ENCODE measurements around the gene NCF4. TPM values are rescaled to one million over a fixed set of nuclear protein-coding genes. Genes with fewer than 3 reads are reported as not detected.
A peak's percentile ranks its signal among the peaks of the same experiment; 100 is the strongest.

Gene NCF4
- polyA plus RNA-seq, 3 donors from 2014 or later: 0.75 to 3.1 (median 3.0) TPM

DNA sequence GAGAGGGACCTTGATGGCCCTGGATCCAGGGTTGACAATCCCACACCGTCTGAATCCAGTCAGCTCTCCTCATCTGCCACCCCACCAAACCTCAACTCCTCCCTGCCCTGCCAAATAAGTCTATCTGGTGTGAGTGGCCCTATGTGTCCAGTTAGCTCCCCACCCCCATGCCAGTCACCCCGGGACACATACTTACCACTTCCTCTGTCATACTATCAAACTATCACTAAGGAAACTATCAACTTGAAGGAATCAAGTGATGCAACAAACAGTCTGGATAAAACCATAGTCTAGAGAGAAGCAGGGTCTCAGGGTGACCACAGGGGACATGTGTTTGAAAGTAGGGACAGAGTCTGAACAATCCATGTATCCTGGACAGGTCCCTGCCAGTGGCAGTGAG, 39.4 kb downstream of the NCF4 start:
- no peak overlapping the region for H3K27ac Mint-ChIP-seq
- peaks cover 0 to 3% (median 1%) of the 10 kb centered on the region in 3 donors for H3K36me3 Mint-ChIP-seq
- peaks cover 1 to 13% (median 13%) of the 10 kb centered on the region in 3 donors for H3K27me3 Mint-ChIP-seq (ENCODE audit: low read depth in 3 of 3)
- H3K4me3 Mint-ChIP-seq: no peak overlapping the region
- no peaks in the 10 kb centered on the region for H3K9me3 Mint-ChIP-seq
- no peak for DNase-seq
- H3K4me1 Mint-ChIP-seq: peaks cover 0 to 6% of the 10 kb centered on the region in 2 donors

DNA sequence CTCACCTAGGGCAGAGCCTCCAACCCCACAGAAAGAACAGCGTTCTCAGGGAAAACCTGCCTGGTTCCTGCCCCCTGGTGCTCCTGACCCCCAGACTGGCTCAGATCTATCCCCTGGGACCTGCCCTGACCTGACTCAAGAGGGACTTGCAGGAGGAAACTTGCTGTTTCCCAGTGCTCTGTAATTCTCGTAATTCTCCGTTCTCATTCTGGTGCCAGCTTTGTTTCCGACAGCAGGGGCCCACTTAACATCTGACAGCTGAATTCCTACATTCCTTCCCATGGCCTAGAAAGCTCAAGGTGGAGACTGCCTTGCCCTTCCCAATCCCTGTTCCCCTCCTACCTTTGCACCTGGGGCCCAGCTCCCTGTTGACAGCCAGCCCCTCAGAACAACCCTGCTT, 40.1 kb downstream of the NCF4 start:
- Mint-ChIP-seq H3K27me3 (ENCODE audit: low read depth in 3 of 3) (peaks cover 1 to 15% (median 13%) of the 10 kb centered on the region in 3 donors), H3K27ac (no peak overlapping the region), H3K36me3 (no peaks in the 10 kb centered on the region), H3K9me3 (no peaks in the 10 kb centered on the region), H3K4me3 (no peak overlapping the region), H3K4me1 (peaks cover 0 to 6% of the 10 kb centered on the region in 2 donors)
- no peak for DNase-seq

DNA sequence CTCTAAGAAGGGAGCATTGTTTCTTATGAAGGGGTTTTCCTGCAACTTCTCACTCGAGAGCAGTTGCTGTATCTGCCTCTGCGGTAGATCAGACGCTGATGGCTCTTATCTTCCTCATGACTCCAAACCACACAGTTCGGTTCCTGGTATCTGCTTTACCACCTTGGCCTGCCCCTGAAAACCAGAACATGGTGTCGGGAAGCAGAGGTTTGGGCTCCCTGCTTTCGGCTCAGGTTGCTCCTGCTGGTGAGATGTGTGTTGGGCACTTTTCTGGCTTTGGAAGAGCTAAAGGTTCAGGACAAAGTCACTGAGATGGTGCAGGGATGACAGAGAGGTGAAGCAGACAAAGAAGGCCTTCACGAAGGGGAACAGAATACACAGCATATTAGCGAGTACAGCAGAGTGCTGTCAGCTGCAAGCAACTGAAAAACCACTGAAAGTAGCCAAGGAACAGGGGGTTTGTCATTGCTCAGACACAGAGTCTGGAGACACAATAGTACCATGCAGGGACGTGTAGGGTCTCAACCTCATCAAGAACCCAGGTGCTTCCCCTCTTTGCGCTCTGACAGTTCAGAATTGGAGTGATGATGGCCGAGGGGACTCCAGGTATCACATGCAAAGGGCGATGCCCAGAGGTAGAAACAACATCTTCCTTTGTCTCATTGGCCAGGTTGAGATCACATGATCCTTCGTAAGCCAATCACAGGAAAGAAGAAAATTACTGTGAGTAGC, 40.8 kb downstream of the NCF4 start:
- Mint-ChIP-seq H3K9me3 (no peaks in the 10 kb centered on the region), H3K4me1 (peaks cover 0 to 6% of the 10 kb centered on the region in 2 donors), H3K36me3 (no peaks in the 10 kb centered on the region), H3K27ac (no peak overlapping the region), H3K4me3 (no peak overlapping the region), H3K27me3 (ENCODE audit: low read depth in 3 of 3) (peaks cover 1 to 16% (median 15%) of the 10 kb centered on the region in 3 donors)
- no peak for DNase-seq

DNA sequence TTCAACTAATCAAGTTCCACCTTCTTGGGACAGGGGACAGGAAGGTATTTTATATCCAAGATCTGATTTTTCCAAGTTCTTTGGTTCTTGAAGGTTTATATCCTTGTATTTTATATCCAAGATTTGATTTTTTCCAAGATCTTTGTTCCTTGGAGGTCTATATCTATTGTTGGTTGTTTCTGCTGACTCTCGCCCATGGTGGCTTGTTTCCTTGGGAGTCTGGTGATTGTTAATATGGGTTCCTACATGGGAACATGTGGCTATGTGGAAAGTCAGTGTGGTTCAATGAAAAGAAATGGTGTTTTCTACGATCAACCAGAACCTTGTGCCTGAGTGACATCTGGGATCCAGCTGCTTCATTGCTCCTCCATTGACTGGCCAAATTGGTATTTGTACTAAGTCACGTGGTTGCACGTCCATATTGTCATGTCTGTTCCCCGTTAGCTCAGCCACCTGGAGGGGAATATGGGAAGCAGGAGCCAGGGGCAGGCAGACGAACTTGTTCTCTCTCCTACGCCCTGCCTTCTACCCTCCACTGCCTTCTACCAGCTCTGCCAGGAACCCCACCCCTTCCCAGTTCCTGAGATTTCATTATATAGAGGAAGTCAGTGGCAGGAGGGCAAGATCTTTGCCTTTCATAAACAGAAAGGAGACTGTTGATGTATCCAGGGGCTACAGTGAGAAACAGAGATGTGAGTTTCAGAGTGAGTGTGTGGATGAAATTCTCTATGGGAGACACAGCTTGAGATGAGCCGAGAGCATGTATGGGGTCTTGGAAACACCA, 41.5 kb downstream of the NCF4 start:
- Mint-ChIP-seq H3K27me3 (ENCODE audit: low read depth in 3 of 3) (peaks cover 1 to 15% (median 15%) of the 10 kb centered on the region in 3 donors), H3K4me1 (peaks cover 0 to 6% of the 10 kb centered on the region in 2 donors), H3K36me3 (no peaks in the 10 kb centered on the region), H3K4me3 (no peak overlapping the region), H3K27ac (no peak overlapping the region), H3K9me3 (no peaks in the 10 kb centered on the region)
- DNase-seq: no peak

DNA sequence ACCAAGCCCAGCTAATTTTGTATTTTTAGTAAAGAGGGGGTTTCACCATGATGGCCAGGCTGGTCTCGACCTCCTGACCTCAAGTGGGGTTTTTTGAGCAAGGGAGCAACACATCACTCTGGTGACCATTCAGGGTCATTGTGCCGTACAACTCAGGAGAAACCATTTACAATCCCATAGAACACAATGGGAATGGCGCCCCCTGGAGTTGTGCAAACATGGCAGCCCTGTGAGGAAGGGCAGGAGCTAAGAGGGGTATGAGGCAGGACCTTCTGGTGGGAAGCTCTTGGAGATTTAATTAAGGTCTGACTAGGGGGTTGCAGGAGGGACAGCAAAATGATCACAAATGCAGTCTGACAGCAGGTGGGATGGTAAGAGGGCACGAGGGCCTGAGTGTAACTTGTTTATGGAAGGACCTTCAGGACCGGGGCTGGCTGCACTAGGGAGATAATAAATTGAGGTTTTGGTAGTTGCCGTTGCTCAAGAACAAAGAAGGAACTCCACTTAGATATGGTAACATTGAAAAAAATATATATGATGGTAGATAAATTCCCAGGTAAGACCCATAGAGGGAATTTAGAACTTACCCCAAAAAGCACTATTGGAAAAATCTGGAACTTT, 43.6 kb downstream of the NCF4 start:
- peaks cover 4 to 18% (median 11%) of the 10 kb centered on the region in 3 donors for H3K27me3 Mint-ChIP-seq (ENCODE audit: low read depth in 3 of 3)
- H3K4me1 Mint-ChIP-seq: no peaks in the 10 kb centered on the region
- no peak overlapping the region for H3K27ac Mint-ChIP-seq
- H3K4me3 Mint-ChIP-seq: no peak overlapping the region
- no peaks in the 10 kb centered on the region for H3K9me3 Mint-ChIP-seq
- H3K36me3 Mint-ChIP-seq: no peaks in the 10 kb centered on the region
- DNase-seq: no peak

DNA sequence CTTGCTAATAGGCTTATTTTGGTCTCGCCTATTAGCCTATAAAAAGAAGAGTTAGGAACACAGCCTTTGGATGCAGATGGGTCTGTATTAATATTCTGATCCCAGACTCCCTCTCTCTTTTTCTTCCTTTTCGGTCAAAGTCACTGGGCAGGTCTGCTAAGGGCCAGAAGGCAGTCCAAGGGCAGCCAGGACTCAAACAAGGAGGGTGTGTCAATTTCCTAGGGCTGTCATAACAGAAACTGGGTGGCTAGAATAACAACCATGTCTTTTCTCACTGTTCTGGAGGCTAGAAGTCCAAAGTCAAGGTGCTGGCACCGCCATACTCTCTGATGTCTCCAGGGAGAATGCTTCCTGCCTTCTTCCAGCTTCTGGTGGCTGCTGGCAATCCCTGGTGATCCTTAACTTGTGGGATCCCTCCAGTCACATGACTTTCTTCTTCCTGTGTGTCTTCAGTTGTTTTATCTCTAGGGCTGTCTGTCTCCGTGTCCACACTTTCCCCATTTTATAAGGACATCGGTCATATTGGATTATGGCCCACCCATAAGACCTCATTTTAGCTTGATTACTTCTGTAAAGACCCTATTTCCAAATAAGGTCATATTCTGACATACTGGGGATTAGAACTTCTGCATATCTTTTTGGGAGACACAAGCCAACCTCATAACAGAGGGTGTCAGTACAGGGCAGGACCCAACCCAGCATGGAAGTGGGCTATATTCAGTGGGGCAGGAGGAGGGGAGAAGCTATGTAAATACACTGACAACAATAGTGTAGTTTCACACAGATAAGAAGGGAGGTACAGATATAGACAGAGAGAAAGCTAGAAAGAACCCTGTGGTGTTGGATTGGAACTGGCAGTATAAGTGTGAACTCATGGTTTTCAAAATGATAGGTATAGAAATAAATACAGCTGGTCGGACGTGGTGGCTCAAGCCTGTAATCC, 46.7 kb downstream of the NCF4 start:
- H3K27ac Mint-ChIP-seq: no peak overlapping the region
- no peaks in the 10 kb centered on the region for H3K4me1 Mint-ChIP-seq
- H3K27me3 Mint-ChIP-seq (ENCODE audit: low read depth in 3 of 3): peaks cover 4 to 25% (median 6%) of the 10 kb centered on the region in 3 donors
- no peak for DNase-seq
- H3K4me3 Mint-ChIP-seq: no peak overlapping the region
- no peaks in the 10 kb centered on the region for H3K9me3 Mint-ChIP-seq
- no peaks in the 10 kb centered on the region for H3K36me3 Mint-ChIP-seq

DNA sequence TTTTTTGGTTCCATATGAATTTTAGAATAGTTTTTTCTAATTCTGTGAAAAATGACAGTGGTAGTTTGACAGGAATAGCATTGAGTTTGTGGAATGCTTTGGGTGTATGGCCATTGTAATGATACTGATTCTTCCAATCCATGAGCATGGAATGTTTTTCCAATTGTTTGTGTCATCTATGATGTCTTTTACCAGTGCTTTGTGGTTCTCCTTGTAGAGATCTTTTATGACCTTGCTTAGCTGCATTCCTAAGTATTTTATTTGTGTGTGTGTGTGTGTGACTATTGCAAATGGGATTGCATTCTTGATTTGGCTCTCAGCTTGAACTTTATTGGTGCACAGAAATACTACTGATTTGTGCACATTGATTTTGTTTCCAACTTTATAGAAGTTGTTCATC, 49.7 kb downstream of the NCF4 start:
- no peak for DNase-seq
- Mint-ChIP-seq H3K27me3 (ENCODE audit: low read depth in 3 of 3) (peaks cover 4 to 25% (median 4%) of the 10 kb centered on the region in 3 donors), H3K36me3 (no peaks in the 10 kb centered on the region), H3K9me3 (no peaks in the 10 kb centered on the region), H3K4me1 (no peaks in the 10 kb centered on the region), H3K27ac (no peak overlapping the region), H3K4me3 (no peak overlapping the region)

DNA sequence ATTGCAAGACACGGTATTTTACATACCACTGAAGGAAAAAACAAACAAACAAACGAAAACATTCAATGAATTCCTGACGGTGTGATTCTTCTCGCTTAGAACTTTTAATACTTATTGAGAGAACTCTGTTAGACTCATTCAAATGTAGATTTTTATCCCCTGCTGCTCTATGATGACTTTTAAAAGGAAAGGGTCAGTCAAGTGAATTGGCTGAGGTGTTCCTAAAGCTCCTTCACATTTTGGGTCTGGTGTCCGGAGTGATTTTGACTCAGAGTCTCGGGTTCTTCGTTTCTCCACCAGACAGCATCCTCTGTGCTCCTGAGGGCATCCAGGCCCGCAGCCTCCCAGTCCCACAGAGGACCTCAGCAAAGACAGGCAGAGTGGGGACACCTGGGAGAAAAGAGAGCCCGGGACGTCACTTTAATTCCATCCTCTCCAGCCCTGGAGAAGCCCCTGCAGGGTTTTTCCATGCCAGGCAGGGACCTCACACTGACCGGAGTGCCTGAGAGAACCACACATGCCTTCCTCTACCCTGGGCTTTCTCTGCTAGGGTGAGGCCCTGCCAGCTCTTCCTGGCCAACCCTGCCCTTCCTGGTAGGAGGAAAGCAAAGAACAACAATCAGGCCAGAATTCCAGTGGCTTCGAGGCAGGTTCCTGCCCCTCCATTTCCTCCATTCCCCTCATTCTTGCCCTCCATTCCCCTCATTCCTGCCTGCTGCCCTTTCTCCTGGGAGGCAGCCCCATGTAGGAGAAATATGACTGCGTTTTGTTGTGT, 51.3 kb downstream of the NCF4 start:
- no peaks in the 10 kb centered on the region for H3K4me1 Mint-ChIP-seq
- no peak overlapping the region for H3K27ac Mint-ChIP-seq
- H3K4me3 Mint-ChIP-seq: no peak overlapping the region
- no peaks in the 10 kb centered on the region for H3K9me3 Mint-ChIP-seq
- no peak for DNase-seq
- peaks cover 3 to 27% (median 5%) of the 10 kb centered on the region in 3 donors for H3K27me3 Mint-ChIP-seq (ENCODE audit: low read depth in 3 of 3)
- no peaks in the 10 kb centered on the region for H3K36me3 Mint-ChIP-seq

DNA sequence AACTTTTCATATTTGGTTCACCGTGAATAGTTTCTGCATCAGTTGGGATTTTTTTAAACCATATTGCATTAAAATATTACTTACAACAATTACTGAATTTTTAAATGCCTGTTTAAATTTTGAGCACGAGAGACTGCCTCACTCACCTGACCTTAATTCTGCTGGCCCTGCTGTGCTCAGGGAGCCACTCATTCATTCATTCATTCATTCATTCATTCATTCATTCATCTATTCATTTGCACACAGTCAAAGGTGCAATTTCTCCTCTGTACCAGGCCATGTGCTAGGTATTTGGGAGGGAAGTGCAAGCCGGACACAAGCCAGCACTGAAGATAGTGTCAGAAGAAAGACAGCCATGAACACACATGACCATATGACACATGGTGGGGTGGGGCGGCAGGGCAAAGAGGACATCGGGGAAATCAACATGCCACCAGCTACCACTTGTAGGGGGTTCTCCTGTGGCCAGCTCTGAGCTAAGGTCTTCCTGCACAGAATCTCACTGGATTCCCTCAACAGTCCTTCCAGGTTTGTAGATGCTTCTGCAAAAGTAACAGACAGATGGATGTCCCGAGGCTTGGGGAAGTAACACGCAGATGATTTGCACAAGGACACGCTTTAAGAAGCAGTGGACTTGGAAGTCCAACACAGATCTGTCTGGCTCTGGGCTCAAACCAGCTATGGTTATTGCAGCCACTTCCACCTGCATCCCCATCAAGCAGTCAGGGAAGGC, 52.1 kb downstream of the NCF4 start:
- no peak overlapping the region for H3K4me3 Mint-ChIP-seq
- H3K9me3 Mint-ChIP-seq: no peaks in the 10 kb centered on the region
- H3K4me1 Mint-ChIP-seq: no peaks in the 10 kb centered on the region
- H3K27ac Mint-ChIP-seq: no peak overlapping the region
- peaks cover 3 to 26% (median 5%) of the 10 kb centered on the region in 3 donors for H3K27me3 Mint-ChIP-seq (ENCODE audit: low read depth in 3 of 3)
- no peak for DNase-seq
- H3K36me3 Mint-ChIP-seq: no peaks in the 10 kb centered on the region

DNA sequence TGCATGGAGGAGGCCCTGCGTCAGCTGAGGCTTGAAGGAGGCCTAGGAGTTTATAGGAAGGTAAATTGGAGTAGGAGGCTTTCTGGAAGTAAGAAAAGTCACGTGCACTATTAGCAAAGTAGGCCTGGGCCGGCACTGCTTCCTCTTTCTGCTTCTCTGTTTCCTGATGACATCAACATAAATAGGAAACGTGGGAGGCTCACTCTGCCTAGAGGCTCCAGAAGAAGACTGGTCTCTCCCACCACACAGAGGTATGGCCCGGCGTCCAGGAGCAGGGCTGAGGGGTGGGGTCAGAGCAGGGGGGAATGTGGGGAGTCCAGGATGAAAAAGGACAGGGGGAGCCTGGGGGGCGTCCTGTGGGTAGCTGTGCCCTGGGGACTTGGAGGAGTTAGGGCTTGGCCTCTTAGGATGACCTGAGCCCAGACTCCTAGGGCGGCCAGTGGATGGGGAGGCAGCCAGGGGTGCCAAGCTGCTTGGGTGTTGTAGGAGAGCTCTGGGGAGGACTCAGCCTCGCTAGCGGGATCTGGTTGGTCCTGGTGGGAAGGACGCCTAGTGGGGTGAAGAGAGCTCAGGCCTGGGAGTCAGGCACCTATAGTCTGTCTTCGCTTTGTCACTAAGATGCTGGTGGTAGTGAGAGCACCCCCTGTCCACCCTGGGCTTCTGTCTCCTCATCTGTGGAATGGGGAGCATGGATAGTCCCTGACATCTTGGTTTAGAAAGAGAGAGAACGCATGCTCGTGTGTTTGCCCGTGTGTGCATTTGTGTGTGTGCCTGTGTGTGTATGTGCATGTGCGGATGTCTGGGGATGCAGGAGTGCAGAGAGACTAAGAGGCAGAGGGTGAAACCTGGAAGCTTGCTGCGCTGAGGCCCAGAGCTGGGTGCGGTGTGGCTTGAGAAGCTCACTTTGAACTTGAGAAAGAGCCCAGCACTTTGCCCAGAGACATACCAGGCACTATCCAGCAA, 52.9 kb downstream of the NCF4 start, which contains the start of gene CSF2RB:
TSS of gene CSF2RB (plus strand) at position 202 of the 963 bp plus-strand sequence. CDS start 8,580 bp downstream, outside the sequence.
- peaks cover 3 to 24% (median 5%) of the 10 kb centered on the region in 3 donors for H3K27me3 Mint-ChIP-seq (ENCODE audit: low read depth in 3 of 3)
- no peak for DNase-seq
- peak within 1 kb of the TSS in 1 of 6 donors; percentile 22 for H3K27ac Mint-ChIP-seq
- no peaks in the 10 kb centered on the region for H3K9me3 Mint-ChIP-seq
- H3K4me3 Mint-ChIP-seq: peak within 1 kb of the TSS in 1 of 5 donors; percentile 12
- no peaks in the 10 kb centered on the region for H3K4me1 Mint-ChIP-seq
- H3K36me3 Mint-ChIP-seq: no peaks in the 10 kb centered on the region

DNA sequence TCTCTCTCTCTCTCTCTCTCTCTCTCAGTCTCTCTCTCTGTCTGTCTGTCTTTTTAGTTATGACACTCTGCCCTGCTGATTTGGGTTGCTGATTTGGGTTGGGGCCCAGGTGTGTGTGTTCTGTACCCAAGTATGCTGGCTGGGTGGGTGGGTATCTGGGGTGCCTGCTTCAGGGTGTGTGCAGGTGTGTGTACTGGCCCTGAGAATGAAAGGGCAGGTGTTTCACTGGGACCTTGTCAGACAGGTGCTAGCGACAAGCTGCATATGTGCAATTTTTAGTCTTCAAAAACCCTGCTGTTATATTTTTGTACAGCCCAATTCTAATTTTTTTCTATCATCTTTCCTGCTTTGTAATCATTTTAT, 53.6 kb downstream of the NCF4 start:
- Mint-ChIP-seq H3K27ac (peak overlapping the region in 1 of 6 donors; percentile 22), H3K9me3 (no peaks in the 10 kb centered on the region), H3K4me3 (no peak overlapping the region), H3K36me3 (no peaks in the 10 kb centered on the region), H3K4me1 (no peaks in the 10 kb centered on the region), H3K27me3 (ENCODE audit: low read depth in 3 of 3) (peaks cover 3 to 22% (median 4%) of the 10 kb centered on the region in 3 donors)
- DNase-seq: no peak

Data from immature natural killer cell (primary cell).